Activated CD4-positive, alpha-beta T cell treated with anti-CD3 and anti-CD28 coated beads, Interleukin-2, amount 50 U/mL, for 16 hours (primary cell): ENCODE results near the gene USP53.
"Not testable (repeated sequence)": the region's sequence is repeated elsewhere in the genome, so short reads cannot be mapped to it uniquely, and the experiment has no call there.

Experiments used
- DNase-seq: peaks from one replicate; pipeline ENCODE4 v3.0.0-alpha.2; 2020

USP53 gene

GRCh38 chr4:119212234-119212963, at the start of gene USP53:
USP53 (plus strand) TSS chr4:119212713; CDS start chr4:119239760, 27,047 bp downstream.
- DNase-seq: peak; percentile 98

GRCh38 chr4:119165767-119166166, 46.7 kb upstream of the USP53 start:
- DNase-seq: no peak

- no peak for DNase-seq
Measured at GRCh38 chr4:119170195-119170594, 42.3 kb upstream of the USP53 start.

- peak; percentile 45 for DNase-seq
Measured at GRCh38 chr4:119172223-119172622, 40.3 kb upstream of the USP53 start.

- not testable (repeated sequence) for DNase-seq
Measured at GRCh38 chr4:119173729-119174361, 38.7 kb upstream of the USP53 start.

GRCh38 chr4:119179011-119179410, 33.5 kb upstream of the USP53 start:
- no peak for DNase-seq

- no peak for DNase-seq
Measured at GRCh38 chr4:119184128-119184527, 28.4 kb upstream of the USP53 start.

GRCh38 chr4:119189638-119190037, 22.9 kb upstream of the USP53 start:
- DNase-seq: no peak

GRCh38 chr4:119190354-119190753, 22.2 kb upstream of the USP53 start:
- no peak for DNase-seq

- DNase-seq: no peak
Measured at GRCh38 chr4:119191505-119191904, 21.0 kb upstream of the USP53 start.

- DNase-seq: no peak
Measured at GRCh38 chr4:119197772-119198212, 14.7 kb upstream of the USP53 start.

- no peak for DNase-seq
Measured at GRCh38 chr4:119204916-119205315, 7.6 kb upstream of the USP53 start.

- no peak for DNase-seq
Measured at GRCh38 chr4:119205690-119206089, 6.8 kb upstream of the USP53 start.

- DNase-seq: no peak
Measured at GRCh38 chr4:119206178-119206577, 6.3 kb upstream of the USP53 start.

- DNase-seq: peak; percentile 11
Measured at GRCh38 chr4:119207051-119207450, 5.5 kb upstream of the USP53 start.

GRCh38 chr4:119209077-119209476, 3.4 kb upstream of the USP53 start:
- peak; percentile 88 for DNase-seq

GRCh38 chr4:119209586-119209985, 2.9 kb upstream of the USP53 start:
- DNase-seq: no peak

GRCh38 chr4:119210775-119211174, 1.7 kb upstream of the USP53 start:
- DNase-seq: no peak

- no peak for DNase-seq
Measured at GRCh38 chr4:119211867-119212233, 663 bp upstream of the USP53 start.

GRCh38 chr4:119212964-119213606, 572 bp downstream of the USP53 start:
- peak; percentile 78 for DNase-seq

GRCh38 chr4:119218093-119218492, 5.6 kb downstream of the USP53 start:
- DNase-seq: no peak

- DNase-seq: no peak
Measured at GRCh38 chr4:119221412-119221811, 8.9 kb downstream of the USP53 start.

GRCh38 chr4:119227690-119228089, 15.2 kb downstream of the USP53 start:
- no peak for DNase-seq

GRCh38 chr4:119228406-119228805, 15.9 kb downstream of the USP53 start:
- DNase-seq: no peak
